ENCODE data around the gene ARMH3. TPM values are rescaled to one million over a fixed set of nuclear protein-coding genes. Genes with fewer than 3 reads are reported as not detected.
"Not testable (repeated sequence)": the region's sequence is repeated elsewhere in the genome, so short reads cannot be mapped to it uniquely, and the experiment has no call there.

Gene ARMH3
- total and polyA plus RNA-seq, 5 donors from 2014 or later = 21.3 to 42.2 (median 25.0) TPM

GRCh38 chr10:102016416-102016815 lies 39.6 kb downstream of the ARMH3 start:
- peaks cover 43% of the 10 kb centered on the region for H3K36me3 ChIP-seq (ENCODE audit: control insufficient read depth, insufficient read depth, low read length)
- Mint-ChIP-seq H3K4me3 (no peak overlapping the region), H3K27me3 (no peaks in the 10 kb centered on the region), H3K27ac (no peak overlapping the region), H3K4me1 (peaks cover 0 to 2% (median under 1%) of the 10 kb centered on the region in 4 donors), H3K9me3 (no peaks in the 10 kb centered on the region), H3K36me3 (peaks cover 29% of the 10 kb centered on the region)
- H3K4me3 ChIP-seq (ENCODE audit: low read depth, low read length) = no peak overlapping the region
- no peak for DNase-seq
- no peak overlapping the region for H3K27ac ChIP-seq (ENCODE audit: insufficient read depth, low read length, poor library complexity, severe bottlenecking)
- no peaks in the 10 kb centered on the region for H3K9me3 ChIP-seq (ENCODE audit: control insufficient read depth in 2 of 2, low read length in 2 of 2)
- no peak for ATAC-seq (ENCODE audit: low read depth in 2 of 2)
- no peaks in the 10 kb centered on the region for H3K4me1 ChIP-seq (ENCODE audit: control insufficient read depth, insufficient read depth, low read length, poor library complexity, severe bottlenecking)
- no peaks in the 10 kb centered on the region for H3K27me3 ChIP-seq (ENCODE audit: control insufficient read depth, insufficient read depth, low read length)

GRCh38 chr10:102010961-102011360 lies 45.0 kb downstream of the ARMH3 start:
- Mint-ChIP-seq H3K36me3 (peaks cover 20% of the 10 kb centered on the region), H3K4me3 (no peak overlapping the region), H3K4me1 (peaks cover 0 to 6% (median 5%) of the 10 kb centered on the region in 4 donors), H3K9me3 (no peaks in the 10 kb centered on the region), H3K27ac (peak overlapping the region in 1 of 3 donors; percentile 67), H3K27me3 (no peaks in the 10 kb centered on the region)
- ATAC-seq (ENCODE audit: low read depth in 2 of 2) (no peak), DNase-seq (no peak)
- H3K27ac ChIP-seq (ENCODE audit: insufficient read depth, low read length, poor library complexity, severe bottlenecking) = no peak overlapping the region
- no peaks in the 10 kb centered on the region for H3K9me3 ChIP-seq (ENCODE audit: control insufficient read depth in 2 of 2, low read length in 2 of 2)
- H3K4me1 ChIP-seq (ENCODE audit: control insufficient read depth, insufficient read depth, low read length, poor library complexity, severe bottlenecking) = no peaks in the 10 kb centered on the region
- H3K27me3 ChIP-seq (ENCODE audit: control insufficient read depth, insufficient read depth, low read length) = no peaks in the 10 kb centered on the region
- no peak overlapping the region for H3K4me3 ChIP-seq (ENCODE audit: low read depth, low read length)
- H3K36me3 ChIP-seq (ENCODE audit: control insufficient read depth, insufficient read depth, low read length) = peaks cover 43% of the 10 kb centered on the region

GRCh38 chr10:102009801-102010425 lies 46.1 kb downstream of the ARMH3 start:
- Mint-ChIP-seq H3K4me3 (no peak overlapping the region), H3K36me3 (peaks cover 25% of the 10 kb centered on the region), H3K4me1 (peaks cover 0 to 6% (median 5%) of the 10 kb centered on the region in 4 donors), H3K27ac (no peak overlapping the region), H3K9me3 (no peaks in the 10 kb centered on the region), H3K27me3 (no peaks in the 10 kb centered on the region)
- ATAC-seq (ENCODE audit: low read depth in 2 of 2) = peak; percentile 81 to 85
- no peaks in the 10 kb centered on the region for H3K9me3 ChIP-seq (ENCODE audit: control insufficient read depth in 2 of 2, low read length in 2 of 2)
- no peak overlapping the region for H3K4me3 ChIP-seq (ENCODE audit: low read depth, low read length)
- DNase-seq = peak; percentile 20 to 77 (median 61)
- no peaks in the 10 kb centered on the region for H3K27me3 ChIP-seq (ENCODE audit: control insufficient read depth, insufficient read depth, low read length)
- H3K27ac ChIP-seq (ENCODE audit: insufficient read depth, low read length, poor library complexity, severe bottlenecking) = no peak overlapping the region
- peaks cover 51% of the 10 kb centered on the region for H3K36me3 ChIP-seq (ENCODE audit: control insufficient read depth, insufficient read depth, low read length)
- no peaks in the 10 kb centered on the region for H3K4me1 ChIP-seq (ENCODE audit: control insufficient read depth, insufficient read depth, low read length, poor library complexity, severe bottlenecking)

- H3K9me3 Mint-ChIP-seq = no peaks in the 10 kb centered on the region
- Histone ChIP-seq H3K36me3 (ENCODE audit: control insufficient read depth, insufficient read depth, low read length) (peaks cover 49% of the 10 kb centered on the region), H3K9me3 (ENCODE audit: control insufficient read depth in 2 of 2, low read length in 2 of 2) (no peaks in the 10 kb centered on the region), H3K4me3 (ENCODE audit: low read depth, low read length) (no peak overlapping the region), H3K4me1 (ENCODE audit: control insufficient read depth, insufficient read depth, low read length, poor library complexity, severe bottlenecking) (no peaks in the 10 kb centered on the region), H3K27ac (ENCODE audit: insufficient read depth, low read length, poor library complexity, severe bottlenecking) (no peak overlapping the region), H3K27me3 (ENCODE audit: control insufficient read depth, insufficient read depth, low read length) (no peaks in the 10 kb centered on the region)
- H3K4me1 Mint-ChIP-seq = peaks cover 0 to 10% (median 6%) of the 10 kb centered on the region in 4 donors
- no peaks in the 10 kb centered on the region for H3K27me3 Mint-ChIP-seq
- peaks cover 28% of the 10 kb centered on the region for H3K36me3 Mint-ChIP-seq
- H3K4me3 Mint-ChIP-seq = no peak overlapping the region
- H3K27ac Mint-ChIP-seq = no peak overlapping the region
- ATAC-seq (ENCODE audit: low read depth in 2 of 2) = no peak
- no peak for DNase-seq
Measured at GRCh38 chr10:102007796-102008195, 48.2 kb downstream of the ARMH3 start.

GRCh38 chr10:102007031-102007430 lies 48.9 kb downstream of the ARMH3 start:
- Mint-ChIP-seq H3K4me1 (peaks cover 4 to 15% (median 10%) of the 10 kb centered on the region in 4 donors), H3K36me3 (peaks cover 33% of the 10 kb centered on the region)
- ATAC-seq (ENCODE audit: low read depth in 2 of 2); H3K27me3 ChIP-seq (ENCODE audit: control insufficient read depth, insufficient read depth, low read length); H3K27ac Mint-ChIP-seq; H3K27me3 Mint-ChIP-seq; H3K27ac ChIP-seq (ENCODE audit: insufficient read depth, low read length, poor library complexity, severe bottlenecking); H3K4me1 ChIP-seq (ENCODE audit: control insufficient read depth, insufficient read depth, low read length, poor library complexity, severe bottlenecking); H3K9me3 Mint-ChIP-seq; DNase-seq; H3K4me3 ChIP-seq (ENCODE audit: low read depth, low read length); H3K4me3 Mint-ChIP-seq; H3K9me3 ChIP-seq (ENCODE audit: control insufficient read depth in 2 of 2, low read length in 2 of 2): not testable (repeated sequence)
- H3K36me3 ChIP-seq (ENCODE audit: control insufficient read depth, insufficient read depth, low read length) = peaks cover 49% of the 10 kb centered on the region

GRCh38 chr10:102004376-102004775 lies 51.6 kb downstream of the ARMH3 start:
- peaks cover 10% of the 10 kb centered on the region for H3K4me1 ChIP-seq (ENCODE audit: control insufficient read depth, insufficient read depth, low read length, poor library complexity, severe bottlenecking)
- DNase-seq = no peak
- no peak overlapping the region for H3K27ac ChIP-seq (ENCODE audit: insufficient read depth, low read length, poor library complexity, severe bottlenecking)
- H3K27me3 Mint-ChIP-seq = no peaks in the 10 kb centered on the region
- peaks cover 55% of the 10 kb centered on the region for H3K36me3 ChIP-seq (ENCODE audit: control insufficient read depth, insufficient read depth, low read length)
- H3K27me3 ChIP-seq (ENCODE audit: control insufficient read depth, insufficient read depth, low read length) = no peaks in the 10 kb centered on the region
- no peak overlapping the region for H3K4me3 Mint-ChIP-seq
- H3K9me3 ChIP-seq (ENCODE audit: control insufficient read depth in 2 of 2, low read length in 2 of 2) = no peaks in the 10 kb centered on the region
- no peaks in the 10 kb centered on the region for H3K9me3 Mint-ChIP-seq
- peaks cover 13 to 23% (median 17%) of the 10 kb centered on the region in 4 donors for H3K4me1 Mint-ChIP-seq
- ATAC-seq (ENCODE audit: low read depth in 2 of 2) = no peak
- no peak overlapping the region for H3K27ac Mint-ChIP-seq
- H3K36me3 Mint-ChIP-seq = peaks cover 40% of the 10 kb centered on the region
- H3K4me3 ChIP-seq (ENCODE audit: low read depth, low read length) = no peak overlapping the region

- H3K27ac ChIP-seq (ENCODE audit: insufficient read depth, low read length, poor library complexity, severe bottlenecking) = no peak overlapping the region
- no peaks in the 10 kb centered on the region for H3K27me3 ChIP-seq (ENCODE audit: control insufficient read depth, insufficient read depth, low read length)
- Mint-ChIP-seq H3K4me3 (no peak overlapping the region), H3K9me3 (no peaks in the 10 kb centered on the region), H3K36me3 (peaks cover 40% of the 10 kb centered on the region), H3K4me1 (peaks cover 13 to 23% (median 17%) of the 10 kb centered on the region in 4 donors), H3K27me3 (no peaks in the 10 kb centered on the region), H3K27ac (no peak overlapping the region)
- no peak overlapping the region for H3K4me3 ChIP-seq (ENCODE audit: low read depth, low read length)
- peaks cover 10% of the 10 kb centered on the region for H3K4me1 ChIP-seq (ENCODE audit: control insufficient read depth, insufficient read depth, low read length, poor library complexity, severe bottlenecking)
- no peak for ATAC-seq (ENCODE audit: low read depth in 2 of 2)
- peaks cover 48% of the 10 kb centered on the region for H3K36me3 ChIP-seq (ENCODE audit: control insufficient read depth, insufficient read depth, low read length)
- H3K9me3 ChIP-seq (ENCODE audit: control insufficient read depth in 2 of 2, low read length in 2 of 2) = no peaks in the 10 kb centered on the region
- no peak for DNase-seq
Measured at GRCh38 chr10:102003541-102003940, 52.4 kb downstream of the ARMH3 start.

GRCh38 chr10:102001435-102002068 lies 54.4 kb downstream of the ARMH3 start:
- Mint-ChIP-seq H3K27me3 (no peaks in the 10 kb centered on the region), H3K4me1 (peaks cover 13 to 18% (median 17%) of the 10 kb centered on the region in 4 donors), H3K27ac (peak overlapping the region; percentile 62 to 96 (median 82)), H3K4me3 (peak overlapping the region in 1 of 4 donors; percentile 0), H3K36me3 (peaks cover 36% of the 10 kb centered on the region), H3K9me3 (no peaks in the 10 kb centered on the region)
- H3K4me1 ChIP-seq (ENCODE audit: control insufficient read depth, insufficient read depth, low read length, poor library complexity, severe bottlenecking) = peaks cover 10% of the 10 kb centered on the region
- no peak overlapping the region for H3K27ac ChIP-seq (ENCODE audit: insufficient read depth, low read length, poor library complexity, severe bottlenecking)
- H3K9me3 ChIP-seq (ENCODE audit: control insufficient read depth in 2 of 2, low read length in 2 of 2) = no peaks in the 10 kb centered on the region
- H3K36me3 ChIP-seq (ENCODE audit: control insufficient read depth, insufficient read depth, low read length) = peaks cover 46% of the 10 kb centered on the region
- H3K27me3 ChIP-seq (ENCODE audit: control insufficient read depth, insufficient read depth, low read length) = no peaks in the 10 kb centered on the region
- H3K4me3 ChIP-seq (ENCODE audit: low read depth, low read length) = no peak overlapping the region
- no peak for DNase-seq
- peak in 1 of 2 donors; percentile 60 for ATAC-seq (ENCODE audit: low read depth in 2 of 2)
